Spleen (tissue), 11 donors: ENCODE results near the gene YWHAG. TPM values are rescaled to one million over a fixed set of nuclear protein-coding genes. Genes with fewer than 3 reads are reported as not detected.
A peak's percentile ranks its signal among the peaks of the same experiment; 100 is the strongest.

Experiments
- DNase-seq: peaks from one replicate; pipeline ENCODE4 v3.0.0-alpha.2; 2020
- H3K27ac ChIP-seq, 8 donors: fragments of 200-600 bp; sonication (generic) in 7 of 8; 1 replicate in 4 of 8; 2 replicates in 4 of 8; pipeline versions ENCODE4 v1.5.0 to v1.8.0; 2016 to 2021; ENCODE audit warnings: inconsistent platforms in 4 of 8, mild to moderate bottlenecking in 4 of 8, moderate library complexity in 1 of 8
- H3K27me3 ChIP-seq, 7 donors: fragments of 200-600 bp; sonication (generic) in 6 of 7; replicated peaks in 1 of 7; 1 replicate in 4 of 7; 2 replicates in 3 of 7; pipeline versions ENCODE4 v1.5.0 to v1.8.0; 2016 to 2021; ENCODE audit warnings: inconsistent platforms in 3 of 7, mild to moderate bottlenecking in 1 of 7
- H3K36me3 ChIP-seq, 6 donors: fragments of 200-600 bp; sonication (generic) in 5 of 6; 1 replicate in 4 of 6; 2 replicates in 2 of 6; pipeline versions ENCODE4 v1.5.0 to v1.8.0; 2016 to 2021; ENCODE audit warnings: inconsistent platforms in 2 of 6
- H3K4me1 ChIP-seq, 6 donors: fragments of 200-600 bp; sonication (generic) in 5 of 6; 1 replicate in 3 of 6; 2 replicates in 3 of 6; pipeline versions ENCODE4 v1.5.0 to v1.8.0; 2016 to 2021; ENCODE audit warnings: inconsistent platforms in 3 of 6
- H3K4me3 ChIP-seq, 8 donors: fragments of 200-600 bp; sonication (generic) in 7 of 8; 1 replicate in 4 of 8; 2 replicates in 4 of 8; pipeline versions ENCODE4 v1.5.0 to v1.8.0; 2016 to 2021; ENCODE audit warnings: inconsistent platforms in 4 of 8, mild to moderate bottlenecking in 4 of 8, moderate library complexity in 2 of 8
- H3K9me3 ChIP-seq, 8 donors: fragments of 200-600 bp; sonication (generic) in 7 of 8; 1 replicate in 4 of 8; 2 replicates in 4 of 8; pipeline versions ENCODE4 v1.5.0 to v1.8.0; 2016 to 2021; ENCODE audit warnings: inconsistent platforms in 4 of 8
- POLR2A ChIP-seq, 3 donors: fragments of 450-650 bp; IDR thresholded peaks; one replicate each; pipeline ENCODE4 v1.5.1; 2017; ENCODE audit warnings: antibody characterized with exemption in 3 of 3, mild to moderate bottlenecking in 1 of 3
- POLR2AphosphoS5 ChIP-seq, 3 donors: sonication (generic); formaldehyde crosslinking; IDR thresholded peaks; one replicate each; pipeline ENCODE4 v1.5.1; 2017; ENCODE audit warnings: antibody characterized with exemption in 3 of 3
- whole genome bisulfite sequencing, 5 donors: extraction: QIAGEN DNeasy Blood & Tissue Kit in 3 of 5; methylation state at CpG; one replicate each; pipeline versions ENCODE4 v1.1.5 to v1.1.7; 2013 to 2018; 5-methylcytosine and 5-hydroxymethylcytosine counted together
- intact Hi-C: fragments of 100-400 bp; cut with DNase I; formaldehyde crosslinking; loops from one replicate; pipeline ENCODE4 v1.15.0; 2023; ENCODE audit warnings: low total_unique reads
- polyA plus RNA-seq, 3 donors: library from polyadenylated mRNA; stranded (reverse); fragments of 200-250 nt; gene quantifications; one replicate each; pipeline ENCODE4 v1.2.1, GENCODE V29; 2013
- total RNA-seq, 7 donors: library from RNA; depleted of rRNA in 3 of 7; stranded (reverse); fragments of >200 nt in 3 of 7; fragmentation: NEBNext Ultra II Directional in 4 of 7; extraction: Animal tissue kit (Norgen Biotek cat#: 25700) in 4 of 7; gene quantifications; one replicate each; pipeline versions ENCODE4 v1.1.0 to v1.2.1, GENCODE V29; 2016 to 2021
- TF ChIP-seq, protein P1 (sequence below), 11 experiments: fragments of 200-600 bp in 7 of 11; fragments of 450-650 bp in 4 of 11; sonication (generic) in 4 of 11; IDR thresholded peaks in 8 of 11; conservative IDR thresholded peaks in 3 of 11; 1 replicate in 7 of 11; 2 replicates in 4 of 11; pipeline versions ENCODE4 v1.4.0 to v1.8.0; 2016 to 2021; ENCODE audit warnings: antibody characterized with exemption in 11 of 11, inconsistent platforms in 4 of 11, mild to moderate bottlenecking in 1 of 11
- donor health status: healthy with polysubstance abuse.
- donor health status: DM: no; HTN: no; CAD: no; lungs with moderate emphysema.
- donor health status: DM: no; HTN: no; CAD: no.
- donor health status: Bipolar disorder and iron deficiency.
- donor health status: healthy.
- donor health status: DM: no; HTN: no; CAD: no.
- donor health status: DM: yes; HTN: yes; CAD: no.

The YWHAG gene
- total and polyA plus RNA-seq, 10 donors, result 19.7 to 108 (median 70.4) TPM

- H3K4me1 ChIP-seq, result peaks cover 4 to 55% (median 32%) of the 10 kb centered on the region in 6 donors
- H3K9me3 ChIP-seq, result no peaks in the 10 kb centered on the region
- TF ChIP-seq POLR2A (IDR thresholded peaks at IDR 0.05) (no peak), POLR2AphosphoS5 (IDR thresholded peaks at IDR 0.05) (no peak)
- TF ChIP-seq, protein P1, sequence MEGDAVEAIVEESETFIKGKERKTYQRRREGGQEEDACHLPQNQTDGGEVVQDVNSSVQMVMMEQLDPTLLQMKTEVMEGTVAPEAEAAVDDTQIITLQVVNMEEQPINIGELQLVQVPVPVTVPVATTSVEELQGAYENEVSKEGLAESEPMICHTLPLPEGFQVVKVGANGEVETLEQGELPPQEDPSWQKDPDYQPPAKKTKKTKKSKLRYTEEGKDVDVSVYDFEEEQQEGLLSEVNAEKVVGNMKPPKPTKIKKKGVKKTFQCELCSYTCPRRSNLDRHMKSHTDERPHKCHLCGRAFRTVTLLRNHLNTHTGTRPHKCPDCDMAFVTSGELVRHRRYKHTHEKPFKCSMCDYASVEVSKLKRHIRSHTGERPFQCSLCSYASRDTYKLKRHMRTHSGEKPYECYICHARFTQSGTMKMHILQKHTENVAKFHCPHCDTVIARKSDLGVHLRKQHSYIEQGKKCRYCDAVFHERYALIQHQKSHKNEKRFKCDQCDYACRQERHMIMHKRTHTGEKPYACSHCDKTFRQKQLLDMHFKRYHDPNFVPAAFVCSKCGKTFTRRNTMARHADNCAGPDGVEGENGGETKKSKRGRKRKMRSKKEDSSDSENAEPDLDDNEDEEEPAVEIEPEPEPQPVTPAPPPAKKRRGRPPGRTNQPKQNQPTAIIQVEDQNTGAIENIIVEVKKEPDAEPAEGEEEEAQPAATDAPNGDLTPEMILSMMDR (IDR thresholded peaks at IDR 0.05 in 8 of 11, conservative IDR thresholded peaks at IDR 0.05 in 3 of 11), result no peak
- H3K27me3 ChIP-seq, result peaks cover 0 to 12% (median 0%) of the 10 kb centered on the region in 7 donors
- H3K27ac ChIP-seq, result no peak overlapping the region
- H3K36me3 ChIP-seq, result no peaks in the 10 kb centered on the region
- no peak overlapping the region for H3K4me3 ChIP-seq
- intact Hi-C loops, result no loop called here
- no peak for DNase-seq
- WGBS, 5 donors, result 91 to 99% (median 97%) methylated on average over 3 of the region's 3 CpGs
Measured at GRCh38 chr7:76301000-76301399, 57.8 kb downstream of the YWHAG start.

DNA sequence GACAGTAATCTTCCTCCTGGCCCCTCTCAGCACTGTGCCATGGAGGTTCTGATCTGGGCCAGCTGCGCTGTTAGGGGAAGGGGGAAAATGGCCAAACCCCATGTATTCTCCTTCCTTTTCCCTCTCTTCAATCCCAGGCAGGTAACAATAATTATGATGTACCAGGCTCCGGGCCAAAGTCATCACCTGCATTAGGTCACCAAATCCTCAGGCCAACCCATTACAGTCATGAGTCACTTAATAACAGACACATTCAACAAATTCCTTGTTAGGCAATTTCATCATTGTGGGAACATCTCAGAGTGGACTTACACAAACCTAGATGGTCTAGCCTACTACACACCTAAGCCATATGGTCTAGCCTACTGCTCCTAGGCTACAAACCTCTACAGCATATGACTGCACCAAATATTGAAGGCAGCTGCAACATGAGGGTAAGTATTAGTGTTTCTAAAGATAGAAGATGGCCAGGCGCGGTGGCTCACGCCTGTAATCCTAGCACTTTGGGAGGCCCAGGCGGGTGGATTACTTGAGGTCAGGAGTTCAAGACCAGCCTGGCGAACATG, 58.5 kb downstream of the YWHAG start:
- H3K4me1 ChIP-seq, result peaks cover 4 to 60% (median 35%) of the 10 kb centered on the region in 6 donors

DNA sequence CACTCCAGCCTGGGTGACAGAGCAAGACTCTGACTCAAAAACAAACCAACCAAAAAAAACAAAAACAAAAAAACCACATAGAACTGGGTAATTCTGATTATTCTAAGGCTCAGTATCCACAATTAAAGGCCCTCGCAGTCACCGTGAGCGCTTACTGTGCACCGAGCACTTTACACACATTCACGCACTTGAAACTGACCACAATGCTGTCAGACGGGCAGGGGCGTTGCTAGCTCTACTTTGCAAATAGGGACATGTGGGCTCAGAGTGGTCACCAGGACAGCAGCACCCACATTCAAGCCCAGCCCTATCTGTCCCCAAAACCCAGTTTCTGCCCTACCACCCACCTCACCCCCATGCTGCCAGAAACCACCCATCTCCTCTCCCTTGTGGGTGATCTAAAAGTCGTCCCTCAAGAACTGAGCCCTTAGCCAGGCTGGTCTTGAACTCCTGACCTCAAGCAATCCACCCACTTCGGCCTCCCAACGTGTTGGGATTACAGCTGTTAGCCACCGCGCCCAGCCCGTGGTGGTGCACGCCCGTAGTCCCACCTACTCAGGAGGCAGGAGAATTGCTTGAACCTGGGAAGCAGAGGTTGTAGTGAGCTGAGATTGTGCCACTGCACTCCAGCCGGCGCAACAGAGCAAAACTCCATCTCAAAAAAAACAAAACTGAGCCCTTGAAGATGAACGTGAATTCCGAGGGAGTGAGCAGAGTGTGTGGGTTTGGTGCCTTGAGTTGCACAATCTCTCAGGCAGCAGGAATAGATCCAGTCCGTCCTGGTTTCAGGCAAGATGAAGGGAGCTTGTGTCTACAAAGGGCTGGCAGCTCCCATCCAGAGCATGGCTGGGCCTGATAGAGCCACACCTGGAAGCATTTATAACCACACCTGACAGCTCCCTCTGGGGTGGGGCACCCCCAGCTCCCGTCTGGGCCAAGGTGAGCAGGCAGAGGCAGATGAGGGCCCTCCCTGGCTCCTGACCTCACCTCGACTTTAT, 61.7 kb downstream of the YWHAG start:
- Histone ChIP-seq H3K9me3 (no peaks in the 10 kb centered on the region), H3K27me3 (peaks cover 0 to 2% (median 0%) of the 10 kb centered on the region in 7 donors), H3K27ac (peak overlapping the region in 4 of 8 donors; percentile 2 to 45 (median 21)), H3K4me3 (no peak overlapping the region), H3K4me1 (peaks cover 12 to 58% (median 30%) of the 10 kb centered on the region in 6 donors), H3K36me3 (no peaks in the 10 kb centered on the region)
- WGBS, 5 donors, result 66 to 80% (median 74%) methylated on average over 21 to 22 of the region's 22 CpGs
- intact Hi-C loops, result no loop called here
- DNase-seq, result no peak
- TF ChIP-seq, protein P1 (IDR thresholded peaks at IDR 0.05 in 8 of 11, conservative IDR thresholded peaks at IDR 0.05 in 3 of 11), result no peak
- TF ChIP-seq POLR2A (IDR thresholded peaks at IDR 0.05), result no peak
- no peak for TF ChIP-seq POLR2AphosphoS5 (IDR thresholded peaks at IDR 0.05)

More for the DNA sequence above, 58.5 kb downstream of the YWHAG start:
- Histone ChIP-seq H3K27me3 (peaks cover 0 to 12% (median 0%) of the 10 kb centered on the region in 7 donors), H3K36me3 (no peaks in the 10 kb centered on the region), H3K27ac (no peak overlapping the region), H3K4me3 (no peak overlapping the region), H3K9me3 (no peaks in the 10 kb centered on the region)
- no peak for DNase-seq
- WGBS, 5 donors, result 86 to 92% (median 91%) methylated on average over 7 of the region's 7 CpGs
- intact Hi-C loops, result no loop called here
- TF ChIP-seq POLR2AphosphoS5 (IDR thresholded peaks at IDR 0.05) (no peak), POLR2A (IDR thresholded peaks at IDR 0.05) (no peak)
- TF ChIP-seq, protein P1 (IDR thresholded peaks at IDR 0.05 in 8 of 11, conservative IDR thresholded peaks at IDR 0.05 in 3 of 11), result no peak
